ENCODE data around the gene TSPAN15. TPM values are rescaled to one million over a fixed set of nuclear protein-coding genes. Genes with fewer than 3 reads are reported as not detected.

Gene TSPAN15
- polyA plus RNA-seq, 5 donors, result 37.9 to 44.7 (median 43.1) TPM

DNA sequence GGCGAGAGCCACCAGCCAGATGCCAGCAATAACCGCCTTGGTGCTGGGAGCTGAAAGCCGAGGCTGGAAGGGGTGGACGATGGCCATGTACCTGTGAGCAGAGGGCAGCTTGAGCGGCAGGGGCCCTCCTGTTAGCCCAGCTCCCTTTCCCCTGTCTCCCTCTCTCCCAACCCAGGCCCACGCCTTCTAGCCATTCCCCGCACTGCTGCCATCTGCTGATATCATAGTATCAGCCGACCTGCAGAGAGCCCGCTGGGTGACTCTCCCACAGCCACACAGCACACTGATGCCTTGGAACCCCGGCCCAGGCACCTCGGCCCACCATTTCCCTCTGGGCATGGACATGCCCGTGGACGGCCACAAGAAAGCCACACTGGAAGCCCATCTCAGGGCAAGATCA lies 36.2 kb upstream of the TSPAN15 start:
- no peak for DNase-seq

DNA sequence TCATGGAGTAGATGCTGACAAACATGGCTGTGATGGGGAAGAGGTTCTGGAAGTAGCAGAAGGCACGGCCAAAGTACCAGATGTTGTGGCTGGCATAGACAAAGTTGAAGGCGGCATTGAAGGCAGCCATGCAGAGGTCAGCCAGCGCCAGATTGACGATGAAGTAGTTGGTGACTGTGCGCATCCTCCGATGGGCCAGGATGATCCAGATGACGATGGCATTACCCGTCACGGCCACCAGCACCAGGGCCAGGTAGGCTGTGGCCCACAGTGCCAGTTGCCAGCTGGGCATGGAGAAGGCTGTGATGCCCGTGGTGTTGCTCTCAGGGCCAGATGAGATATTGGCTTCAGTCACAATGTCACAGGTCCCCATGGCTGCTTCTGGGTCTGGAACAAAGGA lies 35.3 kb upstream of the TSPAN15 start:
- no peak for DNase-seq

GRCh38 chr10:69416695-69417094 lies 34.6 kb upstream of the TSPAN15 start, which contains the start of gene TACR2:
Gene TACR2, minus strand, starts transcription at chr10:69416918. Its CDS starts 595 bp downstream, at chr10:69416323.
- DNase-seq, result no peak

DNA sequence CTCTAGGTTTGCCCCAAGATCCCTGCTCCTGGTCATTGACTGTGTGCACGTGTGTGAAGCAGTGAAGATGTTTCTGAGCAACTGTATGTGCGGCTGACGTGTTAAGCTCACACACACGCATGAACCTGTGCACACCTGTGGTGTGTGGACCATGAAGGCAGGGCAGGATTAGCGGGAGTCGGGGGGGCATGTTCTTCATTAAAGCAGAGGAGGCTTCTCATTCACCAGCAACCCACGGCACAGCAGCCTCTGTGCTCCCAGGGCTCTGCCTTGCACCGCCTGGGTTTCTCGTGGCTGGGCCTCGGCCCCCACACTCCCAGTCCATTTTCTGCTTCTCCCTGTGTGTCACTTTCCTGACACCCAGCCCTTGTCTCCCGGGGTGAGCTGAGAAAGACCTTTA lies 33.7 kb upstream of the TSPAN15 start:
- DNase-seq, result no peak

DNA sequence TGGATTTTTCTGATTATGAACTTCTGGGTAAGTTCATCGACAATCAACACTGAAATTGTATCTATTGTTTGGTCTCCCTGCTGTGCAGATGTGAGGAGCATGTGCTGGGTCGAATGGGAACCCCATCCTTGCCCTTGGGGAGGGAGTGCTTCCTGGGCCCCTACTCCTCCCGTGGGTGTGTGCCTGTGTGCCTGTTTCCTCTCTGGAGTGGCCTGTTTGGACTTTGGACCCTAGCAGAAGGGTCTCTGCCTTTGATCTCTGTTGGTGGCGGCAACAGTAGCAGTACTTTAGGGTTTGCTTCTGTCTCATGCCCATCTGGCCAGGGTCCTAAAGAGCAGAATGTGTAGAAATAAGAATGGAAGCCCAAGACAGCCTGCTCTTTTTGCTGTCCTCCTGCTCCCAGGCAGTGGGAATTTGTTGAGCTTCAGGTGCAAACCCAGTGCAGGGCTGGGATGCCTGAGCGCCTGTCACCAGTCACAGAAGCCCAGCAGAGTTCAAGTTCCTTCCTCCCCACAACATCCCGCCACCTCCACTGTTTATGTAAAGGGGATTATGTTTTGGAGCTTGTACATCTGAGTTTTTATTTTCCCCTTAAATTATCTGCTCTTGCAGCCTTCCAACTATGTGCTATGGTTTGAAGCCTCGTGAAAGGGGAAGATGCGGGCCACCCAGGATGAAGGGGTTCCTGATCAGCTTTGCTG lies 33.1 kb upstream of the TSPAN15 start:
- DNase-seq, result no peak

DNA sequence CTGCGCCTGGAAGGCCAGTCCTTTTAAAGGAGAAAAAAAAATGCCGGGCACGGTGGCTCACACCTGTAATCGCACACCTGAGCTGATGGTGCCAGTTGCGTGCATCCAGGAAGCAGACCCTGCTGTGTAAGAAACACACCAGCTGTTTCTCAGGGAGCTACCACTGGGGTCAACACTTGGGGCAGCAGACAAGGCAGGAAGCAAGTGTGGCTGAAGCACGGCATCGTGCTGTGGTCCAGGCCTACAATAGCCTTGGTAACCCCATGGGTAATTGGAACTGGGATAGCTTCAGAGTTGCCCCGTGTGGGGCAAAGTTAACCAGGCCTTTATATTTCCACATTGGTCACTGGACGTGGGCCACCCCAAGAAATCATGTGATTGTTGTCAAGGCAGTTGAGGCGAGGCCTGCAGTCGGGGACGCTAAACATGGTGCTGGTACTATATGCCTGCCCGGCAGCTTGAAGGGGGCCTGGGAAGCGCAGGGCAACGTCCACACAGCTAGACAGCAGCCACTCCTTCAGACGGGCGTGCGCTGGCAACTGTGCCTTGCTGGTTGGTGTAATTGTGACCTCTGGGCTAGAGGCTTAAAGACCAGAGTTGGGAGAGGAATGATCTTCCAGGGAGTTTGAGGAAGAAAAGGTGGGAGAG lies 32.0 kb upstream of the TSPAN15 start:
- no peak for DNase-seq

GRCh38 chr10:69419744-69420126 lies 31.5 kb upstream of the TSPAN15 start:
- DNase-seq, result no peak

DNA sequence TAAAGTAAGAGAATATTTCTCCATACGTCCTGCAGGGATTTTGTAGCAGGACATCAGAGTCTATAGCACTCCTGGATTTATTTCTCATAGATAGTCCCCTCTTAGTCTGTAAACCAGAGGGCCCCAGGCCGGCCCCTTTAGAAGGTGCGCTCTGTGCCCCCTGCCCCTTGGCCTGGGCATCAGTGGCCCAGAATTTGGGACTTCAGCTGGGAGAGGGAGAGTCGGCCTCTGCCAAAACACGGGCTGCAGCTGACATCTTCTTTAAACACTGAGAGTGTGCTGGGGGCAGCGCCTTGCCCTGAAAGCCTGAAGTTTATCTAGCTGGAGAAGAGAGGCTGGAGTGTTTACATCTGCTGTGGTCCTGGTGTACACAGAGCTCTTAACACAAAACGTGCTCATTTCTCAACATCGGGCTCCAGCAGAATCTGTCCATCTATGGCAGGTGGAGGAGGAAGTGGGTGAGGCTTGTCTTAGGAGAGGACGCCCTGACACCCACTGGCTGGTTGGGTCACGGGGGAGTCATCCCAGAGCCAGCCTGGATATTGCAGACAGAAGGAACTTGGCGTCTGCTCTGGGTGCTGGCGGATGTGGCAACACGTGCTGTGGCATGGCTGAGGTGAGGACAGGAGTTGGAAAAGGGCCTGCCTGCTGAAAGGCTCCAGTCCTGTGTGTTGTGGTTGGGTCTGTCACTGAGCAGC lies 29.5 kb upstream of the TSPAN15 start:
- no peak for DNase-seq

GRCh38 chr10:69422676-69423075 lies 28.6 kb upstream of the TSPAN15 start:
- DNase-seq, result no peak

DNA sequence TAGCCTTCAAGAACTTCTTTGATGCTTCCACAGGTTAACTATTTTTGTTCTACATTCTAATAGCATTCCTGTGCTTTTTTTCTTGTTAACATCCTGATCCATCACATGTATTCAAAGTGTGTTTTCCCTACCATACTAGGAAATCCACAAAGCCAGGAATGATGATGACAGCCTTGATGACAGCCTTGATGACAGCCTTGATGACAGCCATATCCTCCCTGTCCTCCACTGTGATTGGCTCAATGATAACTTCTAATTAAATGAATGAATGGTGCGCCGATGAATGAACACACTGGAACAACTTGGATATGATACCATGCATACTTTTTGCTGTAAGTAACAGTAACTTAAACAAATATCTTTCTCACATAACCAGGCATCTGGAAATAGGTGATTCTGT lies 26.2 kb upstream of the TSPAN15 start:
- DNase-seq, result no peak

DNA sequence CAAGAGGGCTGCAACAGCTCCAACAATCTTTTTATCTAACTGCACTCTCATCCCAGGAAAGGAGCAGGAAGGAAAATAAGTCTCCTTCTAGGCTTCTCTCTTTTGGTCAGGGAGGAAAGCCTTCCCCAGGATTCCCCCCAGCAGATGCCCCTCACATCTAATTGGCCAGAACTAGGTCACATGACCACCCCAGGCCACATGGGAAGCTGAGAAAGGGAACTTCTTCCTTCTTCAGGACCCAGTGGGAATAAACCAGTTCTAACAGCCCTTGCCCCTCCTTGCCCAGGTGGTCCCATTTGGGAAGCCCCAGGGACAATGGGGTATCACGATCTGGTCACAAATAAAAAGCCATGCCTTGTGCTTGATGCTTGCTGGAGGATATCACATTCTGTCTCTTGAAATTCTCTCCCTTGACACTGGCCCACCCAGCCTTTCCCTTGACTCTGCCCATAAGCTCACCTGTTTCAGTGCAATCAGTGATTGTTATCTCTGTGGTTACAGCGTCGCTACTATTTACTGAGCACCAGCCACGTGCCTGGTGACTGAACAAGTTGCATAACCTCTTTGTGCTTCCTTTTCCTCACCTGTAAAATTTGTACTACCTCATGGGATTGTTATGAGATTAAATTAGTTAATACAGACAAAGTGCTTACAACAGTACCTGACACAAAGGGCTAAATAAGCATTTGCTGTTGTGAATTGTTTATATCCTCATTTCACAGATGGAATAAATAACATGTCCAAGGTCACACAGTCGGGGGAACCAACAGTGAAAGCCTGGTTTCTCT lies 25.6 kb upstream of the TSPAN15 start:
- no peak for DNase-seq

GRCh38 chr10:69426376-69426727 lies 24.9 kb upstream of the TSPAN15 start:
- no peak for DNase-seq

DNA sequence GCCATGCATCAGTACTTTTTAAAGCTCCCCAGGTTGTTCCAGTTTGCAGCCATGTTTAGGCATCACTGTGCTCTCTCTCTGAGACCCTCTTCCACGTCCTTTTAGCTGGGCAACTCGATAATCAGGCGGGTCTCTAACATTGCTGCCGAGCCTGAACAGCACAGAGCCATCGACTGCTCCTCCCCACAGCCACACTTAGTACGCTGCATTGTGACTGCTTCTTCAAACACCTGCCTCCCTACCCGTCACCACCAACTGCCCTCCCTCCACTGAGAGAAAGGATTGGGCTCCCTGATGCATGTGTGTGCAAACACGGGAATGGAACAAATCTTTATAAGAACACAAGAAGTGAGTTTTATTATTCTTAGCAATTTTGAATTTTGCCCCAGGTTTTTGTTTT lies 23.1 kb upstream of the TSPAN15 start:
- DNase-seq, result no peak

DNA sequence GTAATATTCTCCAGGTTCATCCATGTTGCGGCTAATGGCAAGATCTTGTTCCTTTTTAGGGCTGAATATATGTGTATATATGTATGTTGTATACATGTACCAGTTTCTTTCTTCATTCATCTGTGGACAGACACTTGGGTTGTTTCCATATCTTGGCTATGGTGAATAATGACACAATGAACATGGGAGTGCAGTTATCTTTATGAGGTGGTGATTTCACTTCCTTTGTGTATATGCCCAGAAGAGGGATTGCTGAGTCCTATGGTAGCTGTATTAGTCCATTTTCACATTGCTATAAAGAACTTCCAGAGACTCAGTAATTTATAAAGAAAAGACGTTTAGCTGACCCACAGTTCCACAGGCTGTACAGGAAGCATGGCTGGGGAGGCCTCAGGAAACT lies 17.1 kb upstream of the TSPAN15 start:
- no peak for DNase-seq

GRCh38 chr10:69434926-69435325 lies 16.3 kb upstream of the TSPAN15 start:
- DNase-seq, result no peak

DNA sequence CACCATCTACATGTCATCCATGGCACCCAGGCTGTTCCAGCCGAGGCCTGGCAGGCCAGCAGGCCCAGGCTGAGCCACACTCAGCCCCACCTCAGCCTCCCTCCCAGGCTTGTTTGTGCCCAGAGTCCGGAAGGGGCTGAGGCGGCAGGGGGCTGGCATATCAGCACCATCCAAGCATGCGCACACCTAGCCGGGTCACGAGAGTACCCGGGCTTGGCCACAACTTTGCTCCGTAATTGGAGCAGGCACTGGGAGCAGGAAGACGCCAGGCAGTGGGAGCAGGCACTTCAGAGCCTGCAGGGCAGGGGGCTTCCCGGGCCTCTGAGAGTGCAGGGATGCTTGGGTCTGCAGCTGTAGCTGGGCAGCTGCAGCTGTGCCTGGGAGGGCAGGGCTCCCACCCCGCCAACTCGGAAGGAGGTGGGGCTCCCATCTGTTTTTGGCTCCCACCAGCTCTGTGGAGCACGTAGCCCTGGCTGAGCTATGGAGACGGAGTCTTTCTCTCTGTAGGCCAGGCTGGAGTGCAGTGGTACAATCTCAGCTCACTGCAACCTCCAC lies 15.2 kb upstream of the TSPAN15 start:
- DNase-seq, result no peak

- DNase-seq, result no peak
Observed at GRCh38 chr10:69437321-69438259, 13.7 kb upstream of the TSPAN15 start.

DNA sequence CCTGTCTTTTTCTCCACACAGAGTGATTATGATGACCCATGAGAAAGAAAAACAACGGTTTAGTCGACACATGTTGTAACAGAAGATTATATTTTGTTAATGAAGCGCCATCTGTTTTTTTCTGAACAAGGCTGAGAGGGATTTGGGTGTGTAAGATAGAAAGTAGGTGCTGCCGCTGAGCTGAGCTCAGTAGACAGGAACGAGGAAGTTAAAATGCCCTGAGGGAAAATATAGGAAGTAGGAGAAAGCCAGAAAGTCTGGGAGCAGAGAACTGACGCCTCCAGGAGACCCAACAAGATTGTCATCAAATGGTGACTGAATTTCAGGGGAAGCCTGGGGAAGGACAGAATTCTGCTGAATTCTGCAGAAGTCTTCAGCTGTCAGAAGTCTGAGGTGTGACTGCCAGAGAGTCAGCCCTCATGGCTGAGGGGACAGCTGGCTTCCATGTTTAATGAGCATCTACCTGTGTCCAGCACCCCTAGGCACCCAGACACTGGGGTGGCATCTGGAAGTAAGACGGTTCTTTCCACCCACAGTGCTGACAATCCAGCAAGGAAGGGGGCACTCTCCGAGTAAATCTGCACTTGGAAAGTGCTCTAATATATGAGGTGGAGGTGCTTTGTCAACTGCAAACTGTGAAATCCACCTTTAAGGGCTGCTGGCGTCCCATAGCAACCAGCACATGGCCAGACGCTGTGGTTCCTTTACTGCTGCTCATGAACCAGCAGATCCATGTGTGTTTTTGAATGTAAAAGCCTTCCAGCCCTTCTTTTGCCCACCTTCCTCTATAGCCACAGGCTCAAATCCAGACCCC lies 12.5 kb upstream of the TSPAN15 start:
- DNase-seq, result no peak

DNA sequence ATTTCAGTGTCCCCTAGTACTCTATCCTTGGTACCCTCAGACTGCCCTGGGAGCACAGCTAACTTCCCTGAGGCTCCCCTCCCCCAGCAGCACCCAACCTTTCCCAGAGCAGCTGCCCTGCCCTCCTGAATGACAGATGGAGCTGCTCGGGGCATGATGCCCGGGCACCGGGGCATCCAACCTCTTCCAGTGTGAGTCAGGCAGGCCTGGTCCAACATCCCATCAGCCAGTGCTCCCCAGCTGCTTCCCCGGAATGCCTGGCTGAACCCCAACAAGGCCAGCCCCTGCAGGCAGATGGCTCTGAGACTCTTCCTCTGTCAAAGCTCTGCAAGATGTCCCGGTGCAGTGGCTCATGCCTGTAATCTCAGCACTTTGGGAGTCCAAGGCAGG lies 11.9 kb upstream of the TSPAN15 start:
- DNase-seq, result no peak
